Measurements from ENCODE around the gene CLIP1.

Gene CLIP1

GRCh38 chr12:122318607-122319605, 103.6 kb downstream of the CLIP1 start:
- H3K9me3 ChIP-seq = no peaks in the 10 kb centered on the region
- no peaks in the 10 kb centered on the region for H3K4me1 ChIP-seq
- H3K4me3 ChIP-seq (ENCODE audit: low read depth, low read length) = no peak overlapping the region
- TF ChIP-seq CTCF (IDR thresholded peaks at IDR 0.05; ENCODE audit: low read depth, low read length) = no peak
- no peak for DNase-seq
- no peaks in the 10 kb centered on the region for H3K27me3 ChIP-seq
- no peaks in the 10 kb centered on the region for H3K36me3 ChIP-seq

DNA sequence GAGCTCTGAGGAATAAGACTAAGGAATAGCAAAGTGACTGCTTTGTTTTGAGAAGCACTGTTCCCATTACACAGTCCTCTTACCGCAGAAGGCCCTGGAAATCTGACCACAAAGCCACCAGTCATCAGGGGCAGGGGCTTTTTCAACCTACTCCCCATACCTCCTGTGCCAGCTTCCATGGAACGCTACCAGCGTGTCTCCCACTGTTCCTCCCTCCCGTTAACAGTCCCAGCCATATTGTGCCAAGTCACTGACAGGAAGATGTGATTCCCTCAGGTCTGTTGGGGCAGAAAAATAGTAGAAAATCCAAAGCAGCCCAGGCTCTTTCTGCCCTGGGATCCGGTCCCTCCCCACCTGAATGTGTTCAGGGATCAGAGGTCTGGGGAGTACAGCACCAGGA, 109.5 kb downstream of the CLIP1 start:
- Histone ChIP-seq H3K27me3 (no peaks in the 10 kb centered on the region), H3K9me3 (no peaks in the 10 kb centered on the region), H3K4me3 (ENCODE audit: low read depth, low read length) (no peak overlapping the region), H3K4me1 (peaks cover 5% of the 10 kb centered on the region; the same call in 1 of the 2 replicates), H3K36me3 (no peaks in the 10 kb centered on the region)
- TF ChIP-seq CTCF (IDR thresholded peaks at IDR 0.05; ENCODE audit: low read depth, low read length) = no peak
- no peak for DNase-seq

- no peaks in the 10 kb centered on the region for H3K36me3 ChIP-seq
- H3K4me3 ChIP-seq (ENCODE audit: low read depth, low read length) = no peak overlapping the region
- peaks cover 5% of the 10 kb centered on the region; the same call in 1 of the 2 replicates for H3K4me1 ChIP-seq
- DNase-seq = no peak
- H3K9me3 ChIP-seq = no peaks in the 10 kb centered on the region
- no peak for TF ChIP-seq CTCF (IDR thresholded peaks at IDR 0.05; ENCODE audit: low read depth, low read length)
- H3K27me3 ChIP-seq = no peaks in the 10 kb centered on the region
Measured at GRCh38 chr12:122311696-122312095, 110.8 kb downstream of the CLIP1 start.

DNA sequence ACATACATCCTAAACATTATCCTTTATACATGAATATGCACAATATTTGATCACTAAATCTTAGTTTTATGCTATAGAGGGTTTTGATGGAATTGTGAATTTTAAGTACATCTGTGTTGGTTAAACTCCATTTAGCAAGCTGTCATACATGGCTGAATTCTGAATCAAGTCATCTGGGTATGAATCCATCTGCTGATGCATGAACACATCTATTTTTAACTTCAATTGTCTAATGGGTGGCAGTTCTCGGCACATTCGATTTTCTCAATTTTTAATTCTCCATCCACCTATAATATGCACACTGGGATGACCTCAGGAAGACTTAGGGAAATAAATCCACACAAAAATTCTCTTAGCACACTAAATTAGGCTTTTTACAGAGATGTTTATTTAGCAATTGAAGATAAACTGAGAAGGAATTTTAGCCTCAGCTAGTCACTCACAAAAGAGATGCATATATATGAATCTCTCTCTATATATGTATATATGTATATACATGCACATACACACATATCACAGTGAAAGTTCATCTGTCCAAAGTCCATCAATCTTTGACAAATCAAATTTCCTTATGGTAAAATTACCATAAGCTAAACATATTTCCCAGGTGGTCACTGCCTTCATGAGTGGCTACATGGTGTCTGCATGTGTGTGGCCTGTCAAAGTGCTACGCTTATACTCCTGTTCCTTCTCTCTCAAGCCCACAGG, 111.7 kb downstream of the CLIP1 start:
- Histone ChIP-seq H3K36me3 (no peaks in the 10 kb centered on the region), H3K9me3 (no peaks in the 10 kb centered on the region), H3K4me1 (peaks cover 5% of the 10 kb centered on the region; the same call in 1 of the 2 replicates), H3K4me3 (ENCODE audit: low read depth, low read length) (no peak overlapping the region), H3K27me3 (no peaks in the 10 kb centered on the region)
- TF ChIP-seq CTCF (IDR thresholded peaks at IDR 0.05; ENCODE audit: low read depth, low read length) = no peak
- no peak for DNase-seq

GRCh38 chr12:122309564-122310121, 112.8 kb downstream of the CLIP1 start:
- peak overlapping the region; percentile 31 for H3K4me3 ChIP-seq (ENCODE audit: low read depth, low read length)
- TF ChIP-seq CTCF (IDR thresholded peaks at IDR 0.05; ENCODE audit: low read depth, low read length) = no peak

More at GRCh38 chr12:122309564-122310121, 112.8 kb downstream of the CLIP1 start:
- Histone ChIP-seq H3K9me3 (no peaks in the 10 kb centered on the region), H3K36me3 (no peaks in the 10 kb centered on the region), H3K27me3 (no peaks in the 10 kb centered on the region), H3K4me1 (peaks cover 5% of the 10 kb centered on the region; the same call in 1 of the 2 replicates)
- peak; percentile 38 for DNase-seq
